Spleen (tissue), 7 donors: ENCODE measurements around the gene GLYATL3.

Experiments
- CTCF ChIP-seq, 11 experiments: fragments of 200-600 bp in 7 of 11; fragments of 450-650 bp in 4 of 11; sonication (generic) in 4 of 11; IDR thresholded peaks in 8 of 11; conservative IDR thresholded peaks in 3 of 11; 1 replicate in 7 of 11; 2 replicates in 4 of 11; pipeline versions ENCODE4 v1.4.0 to v1.8.0; 2016 to 2021; ENCODE audit warnings: antibody characterized with exemption in 11 of 11, inconsistent platforms in 4 of 11, mild to moderate bottlenecking in 1 of 11
- POLR2A ChIP-seq, 3 donors: fragments of 450-650 bp; IDR thresholded peaks; one replicate each; pipeline ENCODE4 v1.5.1; 2017; ENCODE audit warnings: antibody characterized with exemption in 3 of 3, mild to moderate bottlenecking in 1 of 3
- donor health status: DM: no; HTN: no; CAD: no; lungs with moderate emphysema.
- donor health status: DM: no; HTN: no; CAD: no.
- donor health status: DM: no; HTN: no; CAD: no.

DNA sequence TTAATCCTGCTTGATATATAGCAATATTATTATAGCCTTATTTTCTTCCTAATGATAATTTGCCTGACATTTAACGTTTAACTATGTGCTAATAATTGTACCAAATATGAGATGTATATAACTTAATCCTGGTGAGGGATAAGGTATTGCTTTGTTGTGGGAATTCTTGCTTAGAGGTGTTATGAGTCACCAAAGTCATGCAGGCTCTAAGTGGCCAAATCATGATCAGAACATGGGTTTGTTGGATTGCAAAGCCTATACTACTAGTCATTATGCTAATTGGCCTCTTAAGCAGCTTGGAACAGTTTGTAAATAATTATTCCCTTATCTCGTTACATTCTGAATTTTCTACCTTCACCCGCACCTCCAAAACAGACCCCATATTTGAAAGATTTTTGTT is 28.8 kb downstream of the GLYATL3 start:
- TF ChIP-seq POLR2A (IDR thresholded peaks at IDR 0.05) (no peak), CTCF (IDR thresholded peaks at IDR 0.05 in 8 of 11, conservative IDR thresholded peaks at IDR 0.05 in 3 of 11) (no peak)
